ENCODE data around the gene ATP23. TPM values are rescaled to one million over a fixed set of nuclear protein-coding genes. Genes with fewer than 3 reads are reported as not detected.

ATP23 gene
- total RNA-seq, 2 experiments from 2014 or later = 17.1 to 18.7 TPM

GRCh38 chr12:57996520-57996919, 55.2 kb downstream of the ATP23 start:
- Mint-ChIP-seq H3K27me3 (peaks cover 1% of the 10 kb centered on the region), H3K27ac (no peak overlapping the region), H3K36me3 (ENCODE audit: low read depth) (no peaks in the 10 kb centered on the region), H3K4me1 (no peaks in the 10 kb centered on the region), H3K4me3 (no peak overlapping the region), H3K9me3 (peaks cover 18% of the 10 kb centered on the region)
- CTCF ChIA-PET = no interaction called here
- POLR2A ChIA-PET = no interaction called here
- no peak for DNase-seq

GRCh38 chr12:57998251-57998650, 56.9 kb downstream of the ATP23 start:
- ChIA-PET POLR2A (no interaction called here), CTCF (no interaction called here)

GRCh38 chr12:58000499-58000898, 59.1 kb downstream of the ATP23 start:
- no peak for DNase-seq
- CTCF ChIA-PET = no interaction called here

More at GRCh38 chr12:57998251-57998650, 56.9 kb downstream of the ATP23 start:
- H3K27me3 Mint-ChIP-seq = peaks cover 1% of the 10 kb centered on the region
- H3K36me3 Mint-ChIP-seq (ENCODE audit: low read depth) = no peaks in the 10 kb centered on the region
- DNase-seq = no peak
- no peak overlapping the region for H3K27ac Mint-ChIP-seq
- H3K4me3 Mint-ChIP-seq = no peak overlapping the region
- H3K4me1 Mint-ChIP-seq = no peaks in the 10 kb centered on the region
- H3K9me3 Mint-ChIP-seq = peaks cover 18% of the 10 kb centered on the region

GRCh38 chr12:58007875-58008274, 66.5 kb downstream of the ATP23 start:
- Mint-ChIP-seq H3K4me3 (no peak overlapping the region), H3K4me1 (no peaks in the 10 kb centered on the region), H3K36me3 (ENCODE audit: low read depth) (no peaks in the 10 kb centered on the region), H3K27me3 (no peaks in the 10 kb centered on the region), H3K27ac (no peak overlapping the region), H3K9me3 (peaks cover 2% of the 10 kb centered on the region)
- DNase-seq = no peak
- CTCF ChIA-PET = no interaction called here
- POLR2A ChIA-PET = no interaction called here

More at GRCh38 chr12:58000499-58000898, 59.1 kb downstream of the ATP23 start:
- H3K4me3 Mint-ChIP-seq = no peak overlapping the region
- peaks cover 20% of the 10 kb centered on the region for H3K9me3 Mint-ChIP-seq
- POLR2A ChIA-PET = no interaction called here
- H3K4me1 Mint-ChIP-seq = no peaks in the 10 kb centered on the region
- no peaks in the 10 kb centered on the region for H3K36me3 Mint-ChIP-seq (ENCODE audit: low read depth)
- peaks cover 1% of the 10 kb centered on the region for H3K27me3 Mint-ChIP-seq
- H3K27ac Mint-ChIP-seq = no peak overlapping the region

- DNase-seq = no peak
These were observed 67.3 kb downstream of the ATP23 start for GRCh38 chr12:58008634-58009033.

More at GRCh38 chr12:58008634-58009033, 67.3 kb downstream of the ATP23 start:
- POLR2A ChIA-PET = no interaction called here
- no peaks in the 10 kb centered on the region for H3K36me3 Mint-ChIP-seq (ENCODE audit: low read depth)
- no peaks in the 10 kb centered on the region for H3K27me3 Mint-ChIP-seq
- peaks cover 2% of the 10 kb centered on the region for H3K9me3 Mint-ChIP-seq
- H3K27ac Mint-ChIP-seq = no peak overlapping the region
- no peaks in the 10 kb centered on the region for H3K4me1 Mint-ChIP-seq
- no peak overlapping the region for H3K4me3 Mint-ChIP-seq
- CTCF ChIA-PET = no interaction called here

Other genes starting within 250 kb of the ATP23 start
- gene OS9, start 247.4 kb upstream of the ATP23 start, total RNA-seq = 100 to 1,000 TPM; 146 to 152 TPM
- gene AGAP2, start 202.8 kb upstream of the ATP23 start, total RNA-seq = 10 to 100 TPM; 84.5 to 85.1 TPM
- 10 to 100 TPM; 21.8 to 23.0 TPM for gene TSPAN31, start 196.5 kb upstream of the ATP23 start, total RNA-seq
- gene CDK4, start 189.3 kb upstream of the ATP23 start, total RNA-seq = 10 to 100 TPM; 87.7 to 88.6 TPM
- 10 to 100 TPM; 29.2 to 31.4 TPM for gene MARCHF9, start 186.5 kb upstream of the ATP23 start, total RNA-seq
- 1 to 10 TPM; 3.3 to 4.3 TPM for gene CYP27B1, start 174.5 kb upstream of the ATP23 start, total RNA-seq
- gene METTL1, start 169.5 kb upstream of the ATP23 start, total RNA-seq = 10 to 100 TPM; 12.5 to 13.8 TPM
- gene EEF1AKMT3, start 169.0 kb upstream of the ATP23 start, total RNA-seq = 1 to 10 TPM; 4.2 to 4.7 TPM
- gene TSFM, start 158.8 kb upstream of the ATP23 start, total RNA-seq = 10 to 100 TPM; 28.9 to 31.5 TPM
- 1 to 10 TPM; 1.5 to 2.4 TPM for gene AVIL, start 122.8 kb upstream of the ATP23 start, total RNA-seq
- 100 to 1,000 TPM; 137 to 141 TPM for gene CTDSP2, start 94.8 kb upstream of the ATP23 start, total RNA-seq